Neuron (in vitro differentiated cells): Measurements from ENCODE around the gene DDX19B.
"Not testable (repeated sequence)": the region's sequence is repeated elsewhere in the genome, so short reads cannot be mapped to it uniquely, and the experiment has no call there.

Experiments used
- H2AFZ ChIP-seq: one replicate; pipeline ENCODE4 v1.6.1; 2013; ENCODE audit warnings: low read depth, mild to moderate bottlenecking, inconsistent platforms, low read length, moderate library complexity
- H3K27me3 ChIP-seq: one replicate; pipeline ENCODE4 v1.6.1; 2013; ENCODE audit warnings: low read length; ENCODE audit not compliant: insufficient read depth
- H3K36me3 ChIP-seq: one replicate; pipeline ENCODE4 v1.6.1; 2013; ENCODE audit warnings: low read length; ENCODE audit not compliant: insufficient read depth
- H3K4me1 ChIP-seq: one replicate; pipeline ENCODE4 v1.6.1; 2013; ENCODE audit warnings: low read length; ENCODE audit not compliant: insufficient read depth
- H3K4me3 ChIP-seq: 2 replicates; pipeline ENCODE4 v1.5.1; 2013; ENCODE audit warnings: mild to moderate bottlenecking, low read length, moderate library complexity
- H3K9me3 ChIP-seq: one replicate; pipeline ENCODE4 v1.6.1; 2013; ENCODE audit warnings: low read length

The DDX19B gene

GRCh38 chr16:70298988-70299938 is at the start of gene DDX19B:
DDX19B (plus strand) TSS chr16:70299186; CDS start chr16:70299298, 112 bp downstream.
- peaks cover 5% of the 10 kb centered on the region for H3K9me3 ChIP-seq
- H3K4me1 ChIP-seq = peaks cover 3% of the 10 kb centered on the region
- H2AFZ ChIP-seq = peak within 1 kb of the TSS; percentile 67
- peaks cover 4% of the 10 kb centered on the region for H3K36me3 ChIP-seq
- H3K27me3 ChIP-seq = no peaks in the 10 kb centered on the region
- peak within 1 kb of the TSS; percentile 84 for H3K4me3 ChIP-seq

GRCh38 chr16:70249697-70250096 is 49.3 kb upstream of the DDX19B start:
- H3K4me3 ChIP-seq, H3K4me1 ChIP-seq, H3K9me3 ChIP-seq, H2AFZ ChIP-seq, H3K27me3 ChIP-seq: not testable (repeated sequence)
- peaks cover 28% of the 10 kb centered on the region for H3K36me3 ChIP-seq

- Histone ChIP-seq H3K36me3 (peaks cover 39% of the 10 kb centered on the region), H3K27me3 (no peaks in the 10 kb centered on the region), H3K4me3 (peak overlapping the region; percentile 75), H3K9me3 (no peaks in the 10 kb centered on the region), H2AFZ (no peak overlapping the region), H3K4me1 (peaks cover 9% of the 10 kb centered on the region)
These were observed 48.0 kb upstream of the DDX19B start for GRCh38 chr16:70250748-70251628.

GRCh38 chr16:70251629-70252354 is 47.2 kb upstream of the DDX19B start, which contains the start of gene EXOSC6:
EXOSC6 (minus strand) TSS chr16:70251940; CDS start chr16:70251900, 40 bp downstream.
- H3K4me3 ChIP-seq = peak within 1 kb of the TSS; percentile 75
- peaks cover 9% of the 10 kb centered on the region for H3K4me1 ChIP-seq
- no peaks in the 10 kb centered on the region for H3K27me3 ChIP-seq
- H3K36me3 ChIP-seq = peaks cover 45% of the 10 kb centered on the region
- no peak within 1 kb of the TSS for H2AFZ ChIP-seq
- H3K9me3 ChIP-seq = no peaks in the 10 kb centered on the region

GRCh38 chr16:70252355-70252988 is 46.5 kb upstream of the DDX19B start:
- peaks cover 49% of the 10 kb centered on the region for H3K36me3 ChIP-seq
- H2AFZ ChIP-seq = no peak overlapping the region
- no peaks in the 10 kb centered on the region for H3K27me3 ChIP-seq

GRCh38 chr16:70253291-70254106 is 45.5 kb upstream of the DDX19B start:
- Histone ChIP-seq H3K36me3 (peaks cover 59% of the 10 kb centered on the region), H3K4me3 (no peak overlapping the region), H2AFZ (no peak overlapping the region), H3K4me1 (peaks cover 9% of the 10 kb centered on the region), H3K9me3 (no peaks in the 10 kb centered on the region), H3K27me3 (no peaks in the 10 kb centered on the region)

More at GRCh38 chr16:70252355-70252988, 46.5 kb upstream of the DDX19B start:
- Histone ChIP-seq H3K9me3 (no peaks in the 10 kb centered on the region), H3K4me3 (no peak overlapping the region), H3K4me1 (peaks cover 9% of the 10 kb centered on the region)

- no peak overlapping the region for H2AFZ ChIP-seq
- no peaks in the 10 kb centered on the region for H3K9me3 ChIP-seq
- peaks cover 67% of the 10 kb centered on the region for H3K36me3 ChIP-seq
- peaks cover 9% of the 10 kb centered on the region for H3K4me1 ChIP-seq
- no peak overlapping the region for H3K4me3 ChIP-seq
- no peaks in the 10 kb centered on the region for H3K27me3 ChIP-seq
These were observed 44.6 kb upstream of the DDX19B start for GRCh38 chr16:70254180-70254964.

- Histone ChIP-seq H3K36me3 (peaks cover 69% of the 10 kb centered on the region), H3K4me1 (peaks cover 9% of the 10 kb centered on the region), H3K9me3 (no peaks in the 10 kb centered on the region), H2AFZ (no peak overlapping the region), H3K4me3 (no peak overlapping the region), H3K27me3 (no peaks in the 10 kb centered on the region)
These were observed 44.1 kb upstream of the DDX19B start for GRCh38 chr16:70254965-70255286.

- Histone ChIP-seq H3K36me3 (peaks cover 73% of the 10 kb centered on the region), H3K9me3 (no peaks in the 10 kb centered on the region), H2AFZ (no peak overlapping the region)
These were observed 43.4 kb upstream of the DDX19B start for GRCh38 chr16:70255574-70255973.

GRCh38 chr16:70257391-70257790 is 41.6 kb upstream of the DDX19B start:
- peaks cover 86% of the 10 kb centered on the region for H3K36me3 ChIP-seq
- no peaks in the 10 kb centered on the region for H3K9me3 ChIP-seq
- no peak overlapping the region for H2AFZ ChIP-seq
- no peaks in the 10 kb centered on the region for H3K4me1 ChIP-seq
- H3K4me3 ChIP-seq = no peak overlapping the region
- H3K27me3 ChIP-seq = no peaks in the 10 kb centered on the region

More at GRCh38 chr16:70255574-70255973, 43.4 kb upstream of the DDX19B start:
- Histone ChIP-seq H3K4me3 (no peak overlapping the region), H3K4me1 (peaks cover 5% of the 10 kb centered on the region), H3K27me3 (no peaks in the 10 kb centered on the region)

- Histone ChIP-seq H2AFZ (no peak overlapping the region), H3K9me3 (no peaks in the 10 kb centered on the region), H3K4me1 (no peaks in the 10 kb centered on the region), H3K4me3 (no peak overlapping the region), H3K27me3 (no peaks in the 10 kb centered on the region), H3K36me3 (peaks cover 84% of the 10 kb centered on the region)
These were observed 40.9 kb upstream of the DDX19B start for GRCh38 chr16:70258065-70258464.
